ENCODE results near the gene TGIF2LY.
"Not testable (repeated sequence)": the region's sequence is repeated elsewhere in the genome, so short reads cannot be mapped to it uniquely, and the experiment has no call there.

Gene TGIF2LY

GRCh38 chrY:3578767-3579166 lies at the start of gene TGIF2LY:
TSS of gene TGIF2LY (plus strand) at chrY:3579067. CDS start at chrY:3579245, 178 bp downstream.
- not testable (repeated sequence) for H3K36me3 Mint-ChIP-seq (ENCODE audit: insufficient read depth); H3K27me3 Mint-ChIP-seq; H3K27ac Mint-ChIP-seq (ENCODE audit: low read depth); H3K4me1 Mint-ChIP-seq; DNase-seq (ENCODE audit: low spot score in 2 of 2); ATAC-seq (replicated peaks; ENCODE audit: extremely low read depth, poor library complexity, severe bottlenecking); H3K9me3 Mint-ChIP-seq; H3K4me3 Mint-ChIP-seq

All from central memory CD8-positive, alpha-beta T cell (primary cell).